ENCODE data around the gene LRMDA. TPM values are rescaled to one million over a fixed set of nuclear protein-coding genes. Genes with fewer than 3 reads are reported as not detected.

The LRMDA gene
- total and polyA plus RNA-seq, 2 of the 13 experiments (the other 11 are each of a cell fraction or from before 2014, with no cell fraction given): 13.4 to 22.0 TPM

DNA sequence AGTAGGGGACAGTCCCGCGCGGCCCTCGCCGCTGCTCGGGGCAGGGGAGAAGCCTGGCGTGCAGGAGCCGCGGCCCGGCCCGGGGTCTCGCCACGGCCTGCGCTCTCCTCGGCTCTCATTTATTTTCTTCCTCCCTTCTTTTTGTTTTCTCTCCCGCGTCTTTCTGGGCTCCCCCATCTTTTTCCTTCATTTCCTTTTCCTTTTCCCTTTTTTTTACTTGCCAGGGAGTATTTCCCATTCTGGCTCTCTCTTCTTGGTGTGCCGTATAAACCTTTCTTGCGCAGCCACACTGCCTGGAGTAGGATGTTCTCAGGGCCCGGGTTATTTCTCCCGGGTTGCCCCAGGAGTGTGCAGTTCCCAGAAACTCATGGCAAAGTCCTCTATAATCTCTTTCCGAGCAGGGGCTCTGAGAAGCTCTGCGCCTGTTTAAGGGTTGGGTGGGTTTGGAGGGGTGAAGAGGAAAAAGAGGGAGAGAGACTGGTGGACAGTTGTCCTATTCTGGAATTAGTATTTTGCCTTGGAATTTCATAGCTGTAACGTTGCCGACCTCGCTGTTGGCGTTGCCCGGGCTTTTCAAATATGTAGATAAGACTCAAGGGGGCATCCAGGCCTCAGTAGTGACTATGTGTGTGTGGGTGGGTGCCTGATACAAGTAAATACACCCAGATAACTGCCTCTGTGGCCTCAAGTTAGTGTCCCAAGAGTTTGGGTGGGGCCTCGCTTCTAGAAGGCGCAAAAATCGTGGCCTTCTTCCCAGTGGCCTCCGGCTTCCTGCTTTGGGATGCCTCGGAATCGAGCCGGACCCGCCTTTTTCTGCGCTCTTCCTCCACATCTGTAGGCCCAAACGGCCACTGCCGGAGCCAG is 25.6 kb upstream of the LRMDA start:
- ChIA-PET POLR2A (interaction anchor here (0.9 to 8.4 kb wide), 6 partner anchors 18 to 645 kb away, joined by 3 to 219 read pairs (median 4); partner anchors contain the start of gene LRMDA), CTCF (ENCODE audit: low intra/inter-chr PET ratio, low total read pairs) (no interaction called here)
- FAIRE-seq (no peak), ATAC-seq (no peak), DNase-seq (ENCODE audit: low spot score) (no peak)
- BruUV-seq (replicated peaks): no TSS peak
- Histone ChIP-seq H2AFZ (ENCODE audit: low read length) (no peak overlapping the region), H3K27me3 (ENCODE audit: control insufficient read depth in 1 of 2, insufficient read depth in 2 of 2, low read length in 2 of 2) (no peaks in the 10 kb centered on the region; a peak in 1 of 5 replicates), H3K36me3 (replicated peaks in 1 of 2; ENCODE audit: control insufficient read depth in 1 of 2, insufficient read depth in 2 of 2, low read length in 2 of 2) (peaks cover 0 to 5% of the 10 kb centered on the region in 2 experiments; a peak in 1 of 5 replicates), H4K20me1 (ENCODE audit: insufficient read depth, low read length) (peaks cover 2% of the 10 kb centered on the region; the same call in 1 of the 2 replicates), H3K9me3 (ENCODE audit: low read length) (no peaks in the 10 kb centered on the region), H3K4me2 (ENCODE audit: low read depth, low read length) (peak overlapping the region; percentile 99), H3K27ac (ENCODE audit: extremely low read length, insufficient read depth, low read length) (peak overlapping the region; percentile 97), H3K4me1 (ENCODE audit: insufficient read depth, low read length) (peaks cover 20% of the 10 kb centered on the region), H3K79me2 (ENCODE audit: insufficient read depth, low read length) (peaks cover 24% of the 10 kb centered on the region), H3K9ac (ENCODE audit: insufficient read depth, low read depth, low read length) (peak overlapping the region; percentile 93), H3K4me3 (replicated peaks in 1 of 3; ENCODE audit: insufficient read depth in 1 of 3, low read depth in 2 of 3, low read length in 3 of 3) (peak overlapping the region; percentile 77 to 100 (median 95); a peak in 5 of 6 replicates)
- in situ Hi-C loops (cut with HindIII; ENCODE audit: extremely low pct_ligation_motif_present, low pct_unique_long_range_greater_than_20kb): no loop called here
- intact Hi-C loops (cut with micrococcal nuclease; ENCODE audit: unreplicated experiment): loop anchor here (2.0 to 10.0 kb wide), 4 partner anchors 199 to 1141 kb away; no protein-coding TSS in a partner anchor
- 57% methylated on average over 33 of the region's 39 CpGs for WGBS (ENCODE audit: low lambda C conversion rate)
- TF ChIP-seq, protein P1, sequence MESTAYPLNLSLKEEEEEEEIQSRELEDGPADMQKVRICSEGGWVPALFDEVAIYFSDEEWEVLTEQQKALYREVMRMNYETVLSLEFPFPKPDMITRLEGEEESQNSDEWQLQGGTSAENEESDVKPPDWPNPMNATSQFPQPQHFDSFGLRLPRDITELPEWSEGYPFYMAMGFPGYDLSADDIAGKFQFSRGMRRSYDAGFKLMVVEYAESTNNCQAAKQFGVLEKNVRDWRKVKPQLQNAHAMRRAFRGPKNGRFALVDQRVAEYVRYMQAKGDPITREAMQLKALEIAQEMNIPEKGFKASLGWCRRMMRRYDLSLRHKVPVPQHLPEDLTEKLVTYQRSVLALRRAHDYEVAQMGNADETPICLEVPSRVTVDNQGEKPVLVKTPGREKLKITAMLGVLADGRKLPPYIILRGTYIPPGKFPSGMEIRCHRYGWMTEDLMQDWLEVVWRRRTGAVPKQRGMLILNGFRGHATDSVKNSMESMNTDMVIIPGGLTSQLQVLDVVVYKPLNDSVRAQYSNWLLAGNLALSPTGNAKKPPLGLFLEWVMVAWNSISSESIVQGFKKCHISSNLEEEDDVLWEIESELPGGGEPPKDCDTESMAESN (CRISPR knock-in tag; conservative IDR thresholded peaks at IDR 0.05): no peak
- TF ChIP-seq, protein P2, sequence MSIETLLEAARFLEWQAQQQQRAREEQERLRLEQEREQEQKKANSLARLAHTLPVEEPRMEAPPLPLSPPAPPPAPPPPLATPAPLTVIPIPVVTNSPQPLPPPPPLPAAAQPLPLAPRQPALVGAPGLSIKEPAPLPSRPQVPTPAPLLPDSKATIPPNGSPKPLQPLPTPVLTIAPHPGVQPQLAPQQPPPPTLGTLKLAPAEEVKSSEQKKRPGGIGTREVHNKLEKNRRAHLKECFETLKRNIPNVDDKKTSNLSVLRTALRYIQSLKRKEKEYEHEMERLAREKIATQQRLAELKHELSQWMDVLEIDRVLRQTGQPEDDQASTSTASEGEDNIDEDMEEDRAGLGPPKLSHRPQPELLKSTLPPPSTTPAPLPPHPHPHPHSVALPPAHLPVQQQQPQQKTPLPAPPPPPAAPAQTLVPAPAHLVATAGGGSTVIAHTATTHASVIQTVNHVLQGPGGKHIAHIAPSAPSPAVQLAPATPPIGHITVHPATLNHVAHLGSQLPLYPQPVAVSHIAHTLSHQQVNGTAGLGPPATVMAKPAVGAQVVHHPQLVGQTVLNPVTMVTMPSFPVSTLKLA (IDR thresholded peaks at IDR 0.05): no peak
- TF ChIP-seq, protein P3, sequence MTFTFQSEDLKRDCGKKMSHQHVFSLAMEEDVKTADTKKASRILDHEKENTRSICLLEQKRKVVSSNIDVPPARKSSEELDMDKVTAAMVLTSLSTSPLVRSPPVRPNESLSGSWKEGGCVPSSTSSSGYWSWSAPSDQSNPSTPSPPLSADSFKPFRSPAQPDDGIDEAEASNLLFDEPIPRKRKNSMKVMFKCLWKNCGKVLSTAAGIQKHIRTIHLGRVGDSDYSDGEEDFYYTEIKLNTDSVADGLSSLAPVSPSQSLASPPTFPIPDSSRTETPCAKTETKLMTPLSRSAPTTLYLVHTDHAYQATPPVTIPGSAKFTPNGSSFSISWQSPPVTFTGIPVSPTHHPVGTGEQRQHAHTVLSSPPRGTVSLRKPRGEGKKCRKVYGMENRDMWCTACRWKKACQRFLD (CRISPR knock-in tag; IDR thresholded peaks at IDR 0.05; ENCODE audit: borderline replicate concordance): 0 out of 2 replicates have a peak, but pooled peaks have one; percentile 8
- TF ChIP-seq, protein P4, sequence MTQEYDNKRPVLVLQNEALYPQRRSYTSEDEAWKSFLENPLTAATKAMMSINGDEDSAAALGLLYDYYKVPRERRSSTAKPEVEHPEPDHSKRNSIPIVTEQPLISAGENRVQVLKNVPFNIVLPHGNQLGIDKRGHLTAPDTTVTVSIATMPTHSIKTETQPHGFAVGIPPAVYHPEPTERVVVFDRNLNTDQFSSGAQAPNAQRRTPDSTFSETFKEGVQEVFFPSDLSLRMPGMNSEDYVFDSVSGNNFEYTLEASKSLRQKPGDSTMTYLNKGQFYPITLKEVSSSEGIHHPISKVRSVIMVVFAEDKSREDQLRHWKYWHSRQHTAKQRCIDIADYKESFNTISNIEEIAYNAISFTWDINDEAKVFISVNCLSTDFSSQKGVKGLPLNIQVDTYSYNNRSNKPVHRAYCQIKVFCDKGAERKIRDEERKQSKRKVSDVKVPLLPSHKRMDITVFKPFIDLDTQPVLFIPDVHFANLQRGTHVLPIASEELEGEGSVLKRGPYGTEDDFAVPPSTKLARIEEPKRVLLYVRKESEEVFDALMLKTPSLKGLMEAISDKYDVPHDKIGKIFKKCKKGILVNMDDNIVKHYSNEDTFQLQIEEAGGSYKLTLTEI (CRISPR knock-in tag; conservative IDR thresholded peaks at IDR 0.05): no peak
- TF ChIP-seq ZNF33A (CRISPR knock-in tag; IDR thresholded peaks at IDR 0.05; ENCODE audit: borderline replicate concordance): no peak
- TF ChIP-seq ZKSCAN8 (CRISPR knock-in tag; IDR thresholded peaks at IDR 0.05; ENCODE audit: borderline replicate concordance): 0 out of 2 replicates have a peak, but pooled peaks have one; percentile 3
- TF ChIP-seq, protein P5, sequence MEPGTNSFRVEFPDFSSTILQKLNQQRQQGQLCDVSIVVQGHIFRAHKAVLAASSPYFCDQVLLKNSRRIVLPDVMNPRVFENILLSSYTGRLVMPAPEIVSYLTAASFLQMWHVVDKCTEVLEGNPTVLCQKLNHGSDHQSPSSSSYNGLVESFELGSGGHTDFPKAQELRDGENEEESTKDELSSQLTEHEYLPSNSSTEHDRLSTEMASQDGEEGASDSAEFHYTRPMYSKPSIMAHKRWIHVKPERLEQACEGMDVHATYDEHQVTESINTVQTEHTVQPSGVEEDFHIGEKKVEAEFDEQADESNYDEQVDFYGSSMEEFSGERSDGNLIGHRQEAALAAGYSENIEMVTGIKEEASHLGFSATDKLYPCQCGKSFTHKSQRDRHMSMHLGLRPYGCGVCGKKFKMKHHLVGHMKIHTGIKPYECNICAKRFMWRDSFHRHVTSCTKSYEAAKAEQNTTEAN (CRISPR knock-in tag; conservative IDR thresholded peaks at IDR 0.05): no peak
- TF ChIP-seq ZNF660 (CRISPR knock-in tag; IDR thresholded peaks at IDR 0.05; ENCODE audit: borderline replicate concordance, low read depth): no peak
- TF ChIP-seq, protein P6, sequence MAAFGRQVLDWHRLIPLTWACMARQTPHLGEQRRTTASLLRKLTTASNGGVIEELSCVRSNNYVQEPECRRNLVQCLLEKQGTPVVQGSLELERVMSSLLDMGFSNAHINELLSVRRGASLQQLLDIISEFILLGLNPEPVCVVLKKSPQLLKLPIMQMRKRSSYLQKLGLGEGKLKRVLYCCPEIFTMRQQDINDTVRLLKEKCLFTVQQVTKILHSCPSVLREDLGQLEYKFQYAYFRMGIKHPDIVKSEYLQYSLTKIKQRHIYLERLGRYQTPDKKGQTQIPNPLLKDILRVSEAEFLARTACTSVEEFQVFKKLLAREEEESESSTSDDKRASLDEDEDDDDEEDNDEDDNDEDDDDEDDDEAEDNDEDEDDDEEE (CRISPR knock-in tag; IDR thresholded peaks at IDR 0.05): no peak
- TF ChIP-seq ZFP37 (CRISPR knock-in tag; IDR thresholded peaks at IDR 0.05; ENCODE audit: borderline replicate concordance): 0 out of 2 replicates have a peak, but pooled peaks have one; percentile 2
- TF ChIP-seq ZNF33B (CRISPR knock-in tag; IDR thresholded peaks at IDR 0.05): no peak
- peak; percentile 91 for TF ChIP-seq AGO2 (optimal IDR thresholded peaks at IDR 0.05; ENCODE audit: low read depth, low read length)

All from HepG2 (cell line).